HG02840 (cell line): ENCODE data around the gene PRKCE.

ENCODE experiments used
- ATAC-seq: cut with Tn5 transposase; IDR thresholded peaks from one replicate; pipeline ENCODE4 v1.9.1; 2021; ENCODE audit warnings: mild to moderate bottlenecking, moderate library complexity, moderate number of reproducible peaks; ENCODE audit not compliant: unreplicated experiment, low FRiP score

Gene PRKCE

DNA sequence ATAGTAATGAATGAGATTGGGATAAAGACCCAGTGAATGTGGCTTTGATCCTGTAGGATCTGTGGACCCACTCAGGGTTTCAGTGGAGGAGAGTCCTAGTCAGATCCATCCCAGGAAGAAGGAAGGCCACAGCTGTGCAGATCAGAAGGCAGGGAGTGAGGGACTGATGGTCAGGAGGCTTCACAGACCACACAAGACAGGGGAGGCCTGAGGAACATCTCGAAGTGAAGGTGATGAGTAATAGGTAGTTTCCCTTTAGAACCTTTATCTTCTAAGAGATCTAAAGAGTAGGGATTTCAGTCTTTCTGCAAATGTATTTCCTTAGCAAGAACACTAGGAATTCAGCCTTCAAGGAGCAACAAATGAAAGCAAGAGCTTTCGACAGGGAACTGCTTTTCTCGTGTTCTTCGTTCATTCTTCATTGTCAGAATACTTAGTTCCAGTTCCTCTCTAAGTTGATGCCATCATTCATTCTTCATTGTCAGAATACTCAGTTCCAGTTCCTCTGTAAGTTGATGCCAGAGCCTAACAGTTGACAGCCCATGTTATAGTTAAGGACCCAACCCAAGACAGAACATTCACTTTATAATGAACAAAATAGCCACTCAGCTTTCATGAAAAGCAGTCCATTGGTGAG lies 495.5 kb downstream of the PRKCE start:
- ATAC-seq, result no peak

DNA sequence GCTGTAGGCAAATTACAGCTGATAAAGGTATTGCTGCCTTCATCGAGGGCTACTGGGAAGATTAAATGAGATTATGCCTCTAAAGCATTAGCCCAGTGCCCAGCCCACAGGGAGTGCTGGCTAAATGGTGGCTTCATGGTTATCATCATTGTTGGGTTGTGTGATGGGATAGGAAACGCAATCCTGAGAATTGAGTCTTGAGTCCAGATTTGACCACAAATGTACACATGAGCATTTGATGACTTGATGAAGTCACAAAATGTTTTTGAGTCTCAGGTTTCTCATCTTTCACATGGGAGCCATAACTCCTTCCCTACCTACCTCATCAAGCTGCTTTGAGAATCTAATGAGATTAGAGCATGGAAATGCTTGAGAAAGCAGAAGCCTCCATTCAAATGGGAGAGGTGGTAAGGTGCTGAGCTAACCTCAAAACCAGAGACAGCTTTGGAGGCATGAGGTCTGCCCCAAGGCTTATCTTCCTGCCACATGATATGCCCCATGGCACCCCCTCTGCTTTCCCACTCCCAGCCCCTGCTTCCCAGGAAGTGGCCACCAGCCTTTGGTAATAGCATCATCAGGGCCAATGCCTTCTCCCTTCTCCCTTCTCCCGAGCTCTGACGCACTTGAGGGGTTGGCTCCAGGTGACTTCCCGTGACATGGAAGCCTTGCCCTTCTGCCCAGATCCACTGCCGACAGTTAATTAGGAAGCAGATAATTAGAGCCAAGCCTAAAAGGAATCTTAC lies 496.3 kb downstream of the PRKCE start:
- no peak for ATAC-seq

DNA sequence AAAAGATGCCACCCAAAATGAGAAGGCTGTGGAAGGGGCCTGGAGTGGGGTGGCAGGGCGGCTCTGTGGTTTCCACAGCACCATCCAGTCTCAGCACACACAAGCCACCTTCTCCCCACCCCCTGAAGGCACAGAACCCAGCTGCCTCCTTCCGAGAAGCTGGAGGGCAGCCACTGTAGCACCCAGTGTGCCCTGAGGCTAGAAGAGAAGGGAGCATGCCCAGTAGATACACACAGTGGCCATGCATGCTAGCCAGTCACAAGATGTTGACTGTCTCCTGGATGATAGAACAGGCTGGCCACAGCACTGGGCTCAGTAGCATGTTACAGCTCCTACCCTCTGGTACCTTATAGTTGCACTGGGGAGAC lies 496.9 kb downstream of the PRKCE start:
- no peak for ATAC-seq

DNA sequence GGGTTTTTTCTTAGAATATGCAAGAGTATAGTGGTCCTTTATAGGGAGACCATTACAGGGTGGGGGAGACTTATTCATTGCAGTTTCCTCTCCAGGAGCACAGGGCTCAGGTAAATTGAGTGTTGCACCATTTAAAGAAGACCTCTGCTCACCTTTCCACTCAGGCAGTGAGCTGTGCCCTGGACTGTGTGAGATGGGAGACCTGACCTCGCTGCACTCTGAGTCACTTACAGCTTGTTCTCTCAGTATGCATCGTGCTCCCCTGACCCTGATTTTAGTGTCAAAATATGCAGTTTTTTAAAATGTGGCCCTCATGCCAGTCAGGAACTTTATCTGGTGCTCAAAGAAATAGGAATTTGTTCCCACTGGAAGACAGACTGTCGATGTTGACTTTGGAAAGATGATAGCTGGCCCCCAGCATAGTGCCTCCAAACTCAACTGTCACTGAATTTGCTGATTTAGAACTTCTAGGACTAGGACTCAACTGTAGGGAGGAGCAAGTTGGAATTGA lies 499.0 kb downstream of the PRKCE start:
- no peak for ATAC-seq

DNA sequence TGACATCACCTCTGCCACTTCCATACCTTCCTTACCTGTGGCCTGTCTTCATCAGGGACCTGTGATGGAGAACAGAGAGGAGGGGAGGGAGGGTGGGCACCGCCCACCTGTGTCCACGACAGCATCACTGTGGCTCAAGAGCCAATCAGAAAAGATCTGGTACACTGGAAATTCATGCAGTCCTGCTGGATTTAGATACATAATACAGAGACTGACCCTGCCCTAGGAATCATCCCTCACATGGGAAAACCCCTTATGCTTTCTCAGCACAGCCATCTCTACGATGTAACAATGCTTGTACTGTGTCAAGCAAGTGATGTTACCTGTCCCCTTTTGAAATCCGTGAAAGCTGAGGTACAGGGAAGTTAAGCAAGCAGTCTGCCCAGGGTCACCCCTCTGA lies 500.1 kb downstream of the PRKCE start:
- ATAC-seq, result no peak

DNA sequence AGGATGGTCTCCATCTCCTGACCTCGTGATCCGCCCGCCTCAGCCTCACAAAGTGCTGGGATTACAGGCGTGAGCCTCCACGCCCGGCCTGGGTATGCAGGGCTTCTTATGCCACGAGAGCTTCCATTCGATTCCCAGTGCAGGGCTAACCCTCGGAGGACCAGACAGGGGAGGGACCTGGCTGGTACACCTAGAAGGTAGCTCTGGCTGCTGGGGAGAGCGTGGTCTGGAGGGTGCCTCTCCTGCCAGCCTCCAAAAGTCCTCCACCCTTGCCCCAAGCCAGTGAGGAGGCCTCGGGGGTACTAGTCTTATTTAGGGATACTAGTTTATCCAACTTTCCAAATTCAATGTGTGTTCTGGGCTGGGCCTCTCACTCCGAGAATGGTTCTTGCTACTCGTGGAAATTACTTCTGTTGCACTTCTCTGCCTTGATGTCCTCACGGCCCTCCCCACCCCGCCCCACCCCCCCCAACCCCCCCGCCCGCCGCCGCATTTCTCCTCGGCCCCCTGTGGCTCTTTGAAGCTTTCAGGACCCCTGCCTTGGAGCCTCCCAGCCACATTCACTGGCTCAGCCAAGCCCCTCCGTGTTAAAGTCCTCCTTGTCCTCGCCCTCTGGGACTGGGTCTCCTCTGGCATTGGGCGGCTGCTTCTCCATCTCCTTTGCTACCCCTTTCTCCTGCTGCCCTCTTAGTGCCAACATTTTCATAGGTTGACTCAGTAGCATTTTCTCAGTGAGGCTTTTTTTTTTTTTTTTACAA lies 502.7 kb downstream of the PRKCE start:
- ATAC-seq, result no peak

DNA sequence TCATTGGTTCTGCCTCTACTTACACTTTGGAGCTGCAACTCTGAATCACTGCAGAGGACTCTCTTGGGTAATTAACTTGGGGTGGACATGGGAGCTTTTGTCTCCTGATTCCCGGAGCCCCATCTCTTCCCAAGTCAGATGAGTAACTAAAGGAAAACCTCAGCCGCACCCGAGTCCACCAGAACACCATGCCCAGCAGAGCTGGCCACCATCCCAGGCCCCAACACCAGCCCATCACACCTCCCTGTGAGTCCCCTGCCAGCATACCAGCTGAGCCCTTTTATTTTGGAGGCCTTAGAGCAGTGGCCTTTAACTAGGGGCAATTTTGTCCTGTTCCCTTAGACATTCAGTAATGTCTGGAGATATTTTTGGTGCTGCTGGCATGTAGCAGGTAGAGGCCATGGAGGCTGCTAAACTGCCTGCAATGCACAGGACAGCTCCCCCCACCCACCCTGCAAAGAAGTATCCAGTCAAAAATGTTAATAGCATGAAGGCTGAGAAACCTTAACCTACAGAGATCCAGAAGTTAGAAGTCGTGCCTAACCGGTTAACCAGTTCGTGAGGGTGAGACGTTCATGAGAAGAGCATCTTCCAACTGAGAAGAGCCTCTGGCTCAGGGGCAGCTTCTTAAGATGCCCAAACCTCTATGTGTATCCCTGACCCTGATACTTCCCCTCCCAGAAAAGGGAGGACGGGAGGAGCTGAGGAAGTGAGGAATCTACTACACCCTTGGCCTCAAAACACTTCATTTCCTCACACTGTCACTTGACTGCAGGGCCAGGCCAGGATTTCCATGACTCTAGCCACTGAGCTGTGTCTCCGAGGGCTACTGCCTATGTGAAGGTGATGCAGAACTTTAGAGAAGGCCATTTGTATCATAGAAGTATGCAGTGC lies 505.8 kb downstream of the PRKCE start:
- no peak for ATAC-seq

DNA sequence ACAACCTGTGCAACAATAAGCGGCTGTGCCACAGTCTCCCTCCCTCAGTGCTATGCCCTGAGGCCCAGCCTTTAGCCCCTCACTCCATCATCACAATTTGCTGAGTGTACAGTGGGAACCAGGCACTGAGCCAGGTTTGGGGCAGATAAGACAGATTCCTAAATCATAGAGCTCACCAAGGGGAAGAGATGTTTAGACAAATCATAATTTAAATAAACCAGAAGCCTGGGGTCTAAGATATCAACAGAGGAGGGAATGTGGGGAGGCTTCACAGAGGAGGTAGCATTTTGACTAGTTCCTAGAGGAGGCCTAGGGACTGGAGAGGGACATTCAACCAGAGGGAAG lies 506.5 kb downstream of the PRKCE start:
- no peak for ATAC-seq

DNA sequence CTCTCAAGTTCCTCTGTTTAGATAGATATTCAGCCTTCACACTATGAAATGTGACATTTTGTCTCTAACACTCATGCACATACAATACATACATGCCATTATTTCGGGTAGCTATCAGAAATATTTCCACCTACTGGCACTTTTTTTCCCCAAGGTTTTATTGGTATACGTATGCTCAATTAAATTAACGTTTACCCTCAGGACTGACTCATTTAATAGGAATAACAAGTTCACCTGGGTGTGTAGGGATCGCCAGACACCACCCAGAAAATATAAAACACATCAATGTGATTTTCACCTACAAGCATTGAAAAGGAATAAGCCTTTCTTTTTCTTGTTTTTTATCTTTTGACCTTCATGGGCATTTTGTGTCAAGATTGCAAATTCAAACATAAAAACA lies 507.2 kb downstream of the PRKCE start:
- ATAC-seq, result no peak

DNA sequence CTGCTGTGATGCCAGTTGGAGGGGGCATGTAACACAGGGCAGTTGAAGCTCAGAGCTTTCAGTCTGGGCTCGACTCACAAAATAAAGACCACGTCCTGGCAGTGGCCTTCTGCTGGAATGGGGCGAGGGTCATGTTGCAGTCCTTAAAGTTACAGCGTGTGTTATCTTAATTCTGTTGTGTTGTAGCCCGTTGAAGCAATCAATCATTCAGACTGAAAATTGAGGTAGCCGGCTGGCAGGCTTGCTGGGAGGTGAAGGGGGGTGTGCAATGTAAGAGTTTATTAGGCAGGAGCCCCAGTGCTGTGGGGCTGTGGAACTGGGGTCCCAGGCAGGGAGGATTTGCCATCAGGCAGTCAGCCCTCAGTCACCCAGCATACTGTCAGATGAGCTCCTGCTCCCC lies 508.9 kb downstream of the PRKCE start:
- no peak for ATAC-seq

DNA sequence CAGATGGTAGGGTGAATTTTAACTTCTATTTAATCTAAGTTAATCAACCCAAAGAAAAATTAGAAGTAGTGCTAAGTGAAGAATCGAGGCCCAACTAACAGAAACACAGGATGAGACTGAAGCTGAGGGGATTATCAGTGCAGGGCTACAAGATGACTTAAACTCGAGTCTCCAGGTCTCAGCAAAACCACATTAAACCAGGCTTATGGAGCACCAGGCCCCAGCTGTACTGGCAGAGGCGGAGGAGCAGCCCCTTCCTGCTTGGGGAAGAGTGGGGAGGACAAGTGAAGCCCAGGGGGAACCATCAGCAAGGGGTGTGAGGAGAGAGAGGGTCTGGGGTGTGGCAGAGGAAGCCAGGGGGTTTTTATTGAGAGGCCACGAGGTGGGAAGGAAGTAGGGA lies 509.8 kb downstream of the PRKCE start:
- ATAC-seq, result no peak

DNA sequence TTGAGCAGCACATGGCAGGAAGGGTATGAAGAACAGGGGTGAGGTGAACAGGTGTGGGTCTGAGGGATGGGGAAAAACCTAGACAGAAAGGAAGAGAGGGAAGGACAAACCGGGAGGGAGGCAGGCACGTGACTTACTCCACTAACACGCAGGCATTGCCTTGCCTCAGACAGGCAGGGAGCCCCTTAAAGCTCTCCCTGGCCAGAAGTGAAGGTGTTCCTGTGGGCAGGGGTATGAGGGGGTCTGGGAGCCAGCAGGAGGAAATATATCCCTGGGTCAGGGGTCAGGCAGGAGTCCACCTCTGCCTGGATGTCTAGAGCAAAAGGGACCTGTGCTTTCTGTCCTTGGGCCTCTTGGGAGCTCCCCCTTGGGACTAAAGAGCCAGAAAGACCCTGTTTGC lies 510.4 kb downstream of the PRKCE start:
- no peak for ATAC-seq

DNA sequence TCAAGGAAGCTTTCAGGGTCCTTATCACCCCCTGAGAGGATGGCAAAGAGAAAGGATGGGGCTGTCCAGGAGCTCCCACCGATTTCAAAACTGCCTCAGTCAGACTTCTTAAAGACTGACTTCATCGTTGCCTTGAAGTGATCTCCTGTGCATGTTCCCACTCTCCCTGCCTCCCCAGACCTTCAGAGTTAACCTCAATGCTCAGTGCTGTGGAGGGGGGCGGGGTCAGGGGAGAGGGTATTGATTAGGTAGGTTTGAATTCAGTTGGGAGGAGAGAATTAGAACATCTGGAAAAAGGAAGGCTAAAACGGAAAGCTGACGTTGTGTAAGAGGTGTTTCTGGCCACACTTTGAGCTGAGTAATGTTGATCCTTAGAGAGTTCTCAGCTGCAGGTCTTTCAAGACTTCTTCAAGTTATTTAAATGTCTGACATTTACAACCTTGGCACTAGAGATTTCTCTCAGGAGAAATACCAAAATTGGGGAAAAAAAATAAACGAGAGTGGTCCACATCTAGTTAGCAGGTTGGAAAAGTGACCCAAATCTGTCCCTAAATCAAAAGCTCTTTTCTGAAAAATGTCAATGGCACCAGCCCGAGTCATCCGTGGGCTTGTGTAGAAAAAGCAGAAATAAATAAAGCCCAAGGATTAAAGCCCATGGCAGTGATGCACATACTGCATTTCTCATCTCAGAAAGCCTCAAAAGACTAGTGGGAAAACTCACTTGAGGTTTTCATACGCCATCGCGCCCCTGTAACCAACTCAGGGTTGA lies 511.0 kb downstream of the PRKCE start:
- ATAC-seq, result no peak

DNA sequence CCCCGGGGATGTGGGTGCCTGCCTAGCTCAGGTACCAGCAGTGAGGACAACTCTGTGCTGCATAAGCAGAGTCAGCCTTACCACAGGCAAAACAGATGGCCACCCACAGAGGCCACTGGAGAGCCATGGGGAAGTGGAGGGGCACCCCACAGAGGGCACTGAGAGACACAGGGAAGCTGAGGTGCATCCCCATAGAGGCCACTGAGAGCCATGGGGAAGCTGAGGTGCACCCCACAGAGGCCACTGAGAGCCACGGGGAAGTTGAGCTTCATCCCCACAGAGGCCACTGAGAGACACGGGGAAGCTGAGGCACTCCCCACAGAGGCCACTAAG lies 511.6 kb downstream of the PRKCE start:
- no peak for ATAC-seq

DNA sequence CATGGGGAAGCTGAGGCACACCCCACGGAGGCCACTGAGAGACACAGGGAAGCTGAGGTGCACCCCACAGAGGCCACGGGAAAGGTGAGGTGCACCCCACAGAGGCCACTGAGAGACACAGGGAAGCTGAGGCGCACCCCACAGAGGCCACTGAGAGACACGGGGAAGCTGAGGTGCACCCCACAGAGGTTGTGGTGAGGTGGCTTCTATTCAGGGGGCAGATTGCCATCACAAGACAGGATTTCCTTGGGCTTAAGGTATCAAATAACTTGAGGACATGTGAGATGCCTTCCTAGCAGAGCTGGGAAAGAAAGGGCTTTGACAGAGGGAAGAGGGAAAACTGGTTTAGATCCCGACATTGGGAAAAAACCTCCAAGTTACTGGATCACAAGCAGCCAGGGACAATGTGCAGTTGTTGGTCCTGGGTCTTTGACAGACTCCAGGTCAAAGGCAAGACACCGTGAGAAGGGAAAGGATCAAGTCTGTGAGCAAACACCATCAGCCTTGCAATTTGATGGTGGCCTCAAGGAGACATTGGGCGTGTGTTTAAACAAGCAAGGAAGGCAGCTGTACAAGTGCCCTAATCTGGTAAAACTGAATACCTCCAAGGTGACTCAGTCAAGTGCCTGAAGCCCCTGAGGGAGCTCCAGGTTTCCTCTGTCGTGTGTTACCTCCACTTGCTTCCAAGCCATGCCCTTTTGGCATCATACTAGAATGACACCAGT lies 512.5 kb downstream of the PRKCE start:
- no peak for ATAC-seq

DNA sequence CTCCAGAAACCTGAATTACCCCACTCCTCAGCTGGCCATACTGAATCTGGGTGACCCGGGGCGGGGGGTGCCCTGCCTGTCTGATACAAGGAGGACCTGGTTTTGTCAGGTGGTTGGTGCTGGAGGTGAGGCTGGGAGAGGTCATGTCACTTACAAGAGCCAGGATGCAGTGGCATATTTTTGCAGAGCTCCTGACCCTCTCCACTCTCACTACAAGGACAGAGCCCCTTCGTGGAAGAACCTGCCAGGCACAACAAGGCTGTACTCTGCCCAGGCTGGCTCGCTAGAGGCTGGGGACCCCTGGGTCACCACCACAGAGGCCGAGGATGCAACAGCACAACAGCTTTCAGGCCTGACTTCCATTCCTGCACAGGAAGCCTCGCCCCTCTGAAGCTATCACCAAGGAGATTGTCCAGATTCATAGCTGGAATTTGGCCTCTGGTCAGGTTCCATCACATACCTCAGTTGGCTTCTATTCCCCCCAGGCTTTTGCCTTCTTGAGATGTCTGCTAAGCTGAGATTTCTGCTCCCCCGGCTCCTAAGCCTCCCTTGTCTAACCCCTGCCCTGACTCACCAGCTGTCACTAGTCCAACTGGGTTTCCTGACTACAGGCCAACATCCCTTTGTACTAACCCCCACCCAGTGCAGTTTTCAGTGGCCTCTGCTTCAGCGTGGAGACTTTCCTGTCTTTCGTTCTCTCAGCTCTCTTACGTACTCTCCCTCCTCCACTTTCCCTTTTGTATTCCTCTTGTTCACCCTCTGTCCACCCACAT lies 513.2 kb downstream of the PRKCE start:
- ATAC-seq, result no peak

DNA sequence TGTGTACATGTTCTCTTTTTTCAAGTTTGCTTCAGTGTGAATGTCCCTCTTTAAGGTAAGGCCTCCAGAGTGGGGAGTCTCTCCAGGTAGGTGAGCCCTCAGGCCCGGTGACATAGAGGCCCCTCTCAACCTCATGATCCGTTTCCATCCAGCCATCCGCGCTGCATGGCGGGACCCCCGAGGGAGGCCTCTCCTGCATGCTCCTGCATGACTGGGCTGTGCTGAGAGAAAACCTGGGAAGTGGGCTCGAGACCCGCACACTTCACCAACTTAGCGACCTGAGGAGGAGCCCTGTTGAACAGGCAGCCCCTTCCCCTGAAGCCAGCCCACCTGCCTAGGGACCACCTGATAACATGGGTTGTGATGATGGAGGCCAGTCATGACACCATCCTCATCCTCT lies 514.4 kb downstream of the PRKCE start:
- ATAC-seq, result no peak

DNA sequence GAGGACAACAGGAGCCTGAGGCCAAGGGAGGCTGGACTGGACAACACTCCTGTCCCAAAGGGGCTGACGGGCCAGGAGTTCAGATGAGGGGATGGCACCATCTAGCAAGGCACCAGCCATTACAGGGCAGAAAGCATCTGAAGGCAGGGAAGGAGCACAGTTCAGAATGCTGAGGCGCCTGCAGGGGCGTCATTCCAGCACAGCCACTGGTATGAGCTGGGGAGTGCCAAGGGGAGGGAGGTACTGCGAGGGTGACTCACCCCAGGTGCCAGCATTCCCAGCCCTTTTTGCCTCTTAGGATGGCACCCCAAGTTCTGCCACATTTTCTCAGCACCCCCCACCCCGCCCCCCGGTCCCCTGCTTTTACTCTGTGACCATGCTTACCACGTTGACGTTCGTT lies 515.9 kb downstream of the PRKCE start:
- ATAC-seq, result no peak

DNA sequence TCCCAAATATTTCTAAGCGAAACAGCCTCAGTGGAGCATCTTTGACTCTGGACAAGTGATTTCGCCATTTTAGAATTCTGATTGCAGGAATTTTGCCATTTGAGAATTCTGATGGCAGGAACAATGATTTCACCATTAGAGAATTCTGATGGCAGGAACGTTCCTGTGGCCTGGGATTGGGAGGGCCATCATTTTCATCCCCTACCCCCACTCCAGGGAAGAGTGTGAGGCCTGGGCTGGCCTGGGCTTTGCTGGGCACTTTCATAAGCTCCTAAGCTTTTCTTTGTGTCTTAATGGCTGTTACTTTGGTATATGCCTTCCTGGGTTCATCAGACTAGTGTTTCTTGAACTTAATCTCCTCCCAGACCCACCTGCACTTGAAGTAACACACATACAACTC lies 516.4 kb downstream of the PRKCE start:
- ATAC-seq, result no peak
